GM12878 (cell line): Measurements from ENCODE around the gene RAP1A. TPM values are rescaled to one million over a fixed set of nuclear protein-coding genes. Genes with fewer than 3 reads are reported as not detected.

Experiments
- BRCA1 ChIP-seq: IDR thresholded peaks from 2 replicates; pipeline ENCODE4 v1.6.1; 2011; ENCODE audit warnings: low read depth, low read length, improper control_type of control experiment
- CBFB ChIP-seq: IDR thresholded peaks from 2 replicates; pipeline ENCODE4 v1.6.1; 2016; ENCODE audit warnings: antibody characterized with exemption, low read depth
- CEBPB ChIP-seq, 2 experiments: fragments of 150-350 bp in 1 of 2; IDR thresholded peaks; 2 replicates each; pipeline ENCODE4 v1.6.1; 2012 to 2014; ENCODE audit warnings: low read depth in 2 of 2, low read length in 2 of 2, borderline replicate concordance in 1 of 2, inconsistent platforms in 1 of 2
- GABPA ChIP-seq: IDR thresholded peaks from 2 replicates; pipeline ENCODE4 v1.6.1; 2014; ENCODE audit warnings: antibody characterized with exemption, low read depth, mild to moderate bottlenecking, inconsistent platforms
- JUND ChIP-seq: IDR thresholded peaks from 2 replicates; pipeline ENCODE4 v1.6.1; 2012; ENCODE audit warnings: low read depth, mild to moderate bottlenecking, low read length, improper control_type of control experiment, moderate library complexity
- MYB ChIP-seq: fragments of 150-350 bp; IDR thresholded peaks from 2 replicates; pipeline ENCODE4 v1.6.1; 2014; ENCODE audit warnings: mild to moderate bottlenecking, low read depth, low read length, borderline replicate concordance
- NR2C2 ChIP-seq: IDR thresholded peaks from 2 replicates; pipeline ENCODE4 v1.6.1; 2011; ENCODE audit warnings: borderline replicate concordance, low read depth; ENCODE audit not compliant: control insufficient read depth, insufficient read length
- RELA ChIP-seq: fragments of 450-650 bp; IDR thresholded peaks from 2 replicates; pipeline ENCODE4 v1.8.0; 2014; ENCODE audit warnings: borderline replicate concordance; ENCODE audit not compliant: partially characterized antibody
- SUZ12 ChIP-seq: fragments of 200-600 bp; sonication (generic); IDR thresholded peaks from one replicate; pipeline ENCODE4 v1.6.1; 2018; ENCODE audit warnings: antibody characterized with exemption, mild to moderate bottlenecking; ENCODE audit not compliant: unreplicated experiment
- ZNF24 ChIP-seq: fragments of 450-650 bp; IDR thresholded peaks from 2 replicates; pipeline ENCODE4 v1.6.1; 2017; ENCODE audit warnings: antibody characterized with exemption, mild to moderate bottlenecking
- polyA plus RNA-seq, 11 experiments: library from polyadenylated mRNA; depleted of rRNA in 4 of 11; unstranded in 6 of 11; stranded (reverse) in 5 of 11; fragments of >200 nt; fragmentation: Nextera tagmentation in 4 of 11; fragmentation: Illumina TruSeq in 1 of 11; extraction: Ambion mirVana in 4 of 11; extraction: Trizol in 1 of 11; gene quantifications; 1 replicate in 1 of 11; 2 replicates in 10 of 11; pipeline versions ENCODE4 v1.2.1 to v1.2.3, GENCODE V29; 2011 to 2016; ENCODE audit warnings: inconsistent platforms in 2 of 11, missing spikeins in 2 of 11, low read depth in 1 of 11
- total RNA-seq, 4 experiments: library from RNA; depleted of rRNA in 3 of 4; stranded (reverse); fragments of >200 nt in 3 of 4; fragmentation: Illumina TruSeq in 1 of 4; extraction: Trizol in 1 of 4; gene quantifications; 2 replicates each; pipeline versions ENCODE4 v1.2.1 to v1.2.3, GENCODE V29; 2013 to 2021
- TF ChIP-seq, protein P1 (sequence below): fragments of 150-350 bp; IDR thresholded peaks from 2 replicates; pipeline ENCODE4 v1.6.1; 2014; ENCODE audit warnings: mild to moderate bottlenecking, low read depth, low read length

The RAP1A gene
- total and polyA plus RNA-seq, 10 of the 15 experiments (the other 5 are each of a cell fraction or from before 2014, with no cell fraction given): 38.4 to 213 (median 86.0) TPM

DNA sequence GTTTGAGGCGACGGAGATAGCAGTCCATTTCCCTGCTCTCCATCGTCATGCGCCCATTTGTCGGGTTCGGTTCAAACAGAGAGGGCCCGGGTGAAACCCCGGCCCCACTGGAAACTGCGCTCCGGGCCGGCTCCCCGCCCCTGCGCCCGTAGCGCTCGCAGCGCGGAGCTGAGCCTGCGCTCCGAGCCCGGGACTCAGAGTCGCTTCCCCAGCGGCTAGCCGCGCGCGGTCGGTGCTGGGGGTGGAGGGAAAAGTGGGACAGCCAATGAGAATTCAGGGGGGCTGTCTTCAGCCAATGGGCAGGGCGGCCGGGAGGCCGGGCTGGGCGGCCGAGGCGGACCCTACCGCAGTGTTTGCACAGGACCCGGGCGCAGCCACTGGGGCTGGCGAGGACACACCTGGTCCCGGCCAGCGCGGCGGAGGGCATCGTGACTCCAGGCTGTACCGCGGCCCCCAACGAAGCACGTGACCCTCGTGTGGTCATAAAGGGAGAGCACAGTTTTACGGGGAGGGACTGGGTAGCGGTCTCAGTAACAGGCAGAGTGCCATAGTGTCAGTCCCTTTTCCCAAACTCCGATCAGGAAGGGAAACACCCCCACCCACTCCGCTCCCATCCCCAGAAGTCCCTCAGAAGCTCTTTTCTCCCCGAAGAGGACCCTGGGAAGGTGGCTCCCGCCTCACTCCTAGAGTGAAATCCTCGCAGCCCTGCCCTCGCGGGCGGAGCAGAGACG lies 119.8 kb downstream of the RAP1A start, which contains the start of gene INKA2 (continued):
- TF ChIP-seq, protein P1, sequence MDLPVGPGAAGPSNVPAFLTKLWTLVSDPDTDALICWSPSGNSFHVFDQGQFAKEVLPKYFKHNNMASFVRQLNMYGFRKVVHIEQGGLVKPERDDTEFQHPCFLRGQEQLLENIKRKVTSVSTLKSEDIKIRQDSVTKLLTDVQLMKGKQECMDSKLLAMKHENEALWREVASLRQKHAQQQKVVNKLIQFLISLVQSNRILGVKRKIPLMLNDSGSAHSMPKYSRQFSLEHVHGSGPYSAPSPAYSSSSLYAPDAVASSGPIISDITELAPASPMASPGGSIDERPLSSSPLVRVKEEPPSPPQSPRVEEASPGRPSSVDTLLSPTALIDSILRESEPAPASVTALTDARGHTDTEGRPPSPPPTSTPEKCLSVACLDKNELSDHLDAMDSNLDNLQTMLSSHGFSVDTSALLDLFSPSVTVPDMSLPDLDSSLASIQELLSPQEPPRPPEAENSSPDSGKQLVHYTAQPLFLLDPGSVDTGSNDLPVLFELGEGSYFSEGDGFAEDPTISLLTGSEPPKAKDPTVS: no peak
- no peak for TF ChIP-seq MYB
- TF ChIP-seq NR2C2: no peak
- TF ChIP-seq JUND: no peak
- no peak for TF ChIP-seq CBFB
- no peak for TF ChIP-seq CEBPB (IDR thresholded peaks at IDR 0.05; ENCODE audit: borderline replicate concordance in 1 of 2, low read depth in 2 of 2, low read length in 2 of 2)
- no peak for TF ChIP-seq ZNF24
- no peak for TF ChIP-seq BRCA1
- no peak for TF ChIP-seq SUZ12
- TF ChIP-seq RELA: peak; percentile 7
- no peak for TF ChIP-seq GABPA
- TF ChIP-seq, all 136 proteins: peak for 28
